HFF-Myc (cell line): Measurements from ENCODE around the gene SEPTIN2.
"Not testable (repeated sequence)": the region's sequence is repeated elsewhere in the genome, so short reads cannot be mapped to it uniquely, and the experiment has no call there.

Experiments used
- DNase-seq: peaks from one replicate; pipeline ENCODE4 v3.0.0-alpha.2; 2011; ENCODE audit warnings: low read depth; ENCODE audit errors: extremely low read depth
- H3K4me3 ChIP-seq: replicated peaks from 2 replicates; pipeline ENCODE4 v1.5.1; 2011; ENCODE audit warnings: low read depth, mild to moderate bottlenecking, control low read depth, low read length
- TF ChIP-seq, protein P1 (sequence below): IDR thresholded peaks from 2 replicates; pipeline ENCODE4 v1.5.1; 2012; ENCODE audit warnings: mild to moderate bottlenecking, low read depth, low read length, control low read depth; ENCODE audit errors: missing control alignments

Gene SEPTIN2

GRCh38 chr2:241379481-241380480 lies 64.1 kb downstream of the SEPTIN2 start:
- DNase-seq: peak; percentile 38
- TF ChIP-seq, protein P1, sequence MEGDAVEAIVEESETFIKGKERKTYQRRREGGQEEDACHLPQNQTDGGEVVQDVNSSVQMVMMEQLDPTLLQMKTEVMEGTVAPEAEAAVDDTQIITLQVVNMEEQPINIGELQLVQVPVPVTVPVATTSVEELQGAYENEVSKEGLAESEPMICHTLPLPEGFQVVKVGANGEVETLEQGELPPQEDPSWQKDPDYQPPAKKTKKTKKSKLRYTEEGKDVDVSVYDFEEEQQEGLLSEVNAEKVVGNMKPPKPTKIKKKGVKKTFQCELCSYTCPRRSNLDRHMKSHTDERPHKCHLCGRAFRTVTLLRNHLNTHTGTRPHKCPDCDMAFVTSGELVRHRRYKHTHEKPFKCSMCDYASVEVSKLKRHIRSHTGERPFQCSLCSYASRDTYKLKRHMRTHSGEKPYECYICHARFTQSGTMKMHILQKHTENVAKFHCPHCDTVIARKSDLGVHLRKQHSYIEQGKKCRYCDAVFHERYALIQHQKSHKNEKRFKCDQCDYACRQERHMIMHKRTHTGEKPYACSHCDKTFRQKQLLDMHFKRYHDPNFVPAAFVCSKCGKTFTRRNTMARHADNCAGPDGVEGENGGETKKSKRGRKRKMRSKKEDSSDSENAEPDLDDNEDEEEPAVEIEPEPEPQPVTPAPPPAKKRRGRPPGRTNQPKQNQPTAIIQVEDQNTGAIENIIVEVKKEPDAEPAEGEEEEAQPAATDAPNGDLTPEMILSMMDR: no peak
- H3K4me3 ChIP-seq: peak overlapping the region; percentile 14; the same call in 1 of the 2 replicates

DNA sequence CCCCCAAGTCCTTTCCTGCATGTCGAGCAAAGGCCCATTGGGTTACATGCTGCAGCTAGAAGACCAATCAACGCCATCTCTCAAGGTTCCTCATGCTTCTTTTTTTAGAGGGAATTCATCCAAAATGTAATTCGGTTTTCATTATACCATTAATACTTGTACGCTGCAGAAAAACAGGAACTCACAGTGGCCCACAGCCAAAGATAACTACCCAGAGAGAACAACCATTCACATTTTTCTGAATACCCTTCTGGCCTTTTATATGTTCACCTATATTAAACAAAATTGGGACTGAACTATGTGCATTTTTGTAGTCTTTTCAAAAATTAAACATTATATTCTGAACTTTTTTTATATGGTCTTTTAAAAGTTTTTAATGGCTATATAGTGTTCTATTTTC lies 66.1 kb downstream of the SEPTIN2 start:
- no peak overlapping the region for H3K4me3 ChIP-seq
- no peak for DNase-seq
- TF ChIP-seq, protein P1: no peak

DNA sequence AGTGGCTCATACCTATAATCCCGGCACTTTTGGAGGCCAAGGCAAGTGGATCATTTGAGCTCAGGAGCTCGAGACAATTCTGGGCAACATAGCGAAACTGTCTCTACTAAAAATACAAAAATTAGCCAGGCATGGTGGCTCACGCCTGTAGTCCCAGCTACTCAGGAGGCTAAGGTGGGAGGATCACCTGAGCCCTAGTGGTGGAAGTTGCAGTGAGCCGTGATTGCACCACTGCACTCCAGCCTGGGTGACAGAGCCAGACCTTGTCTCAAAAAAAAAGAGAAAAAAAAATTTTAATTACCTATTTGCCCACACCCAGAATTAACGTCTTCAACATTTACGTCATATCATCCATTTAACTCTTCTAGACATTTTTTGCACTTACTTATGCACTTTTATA lies 69.7 kb downstream of the SEPTIN2 start:
- H3K4me3 ChIP-seq, DNase-seq: not testable (repeated sequence)

GRCh38 chr2:241386519-241386918 lies 70.8 kb downstream of the SEPTIN2 start:
- no peak overlapping the region for H3K4me3 ChIP-seq
- TF ChIP-seq, protein P1: no peak
- no peak for DNase-seq

GRCh38 chr2:241389697-241390096 lies 74.0 kb downstream of the SEPTIN2 start:
- H3K4me3 ChIP-seq: no peak overlapping the region
- TF ChIP-seq, protein P1: no peak
- no peak for DNase-seq

GRCh38 chr2:241390301-241391206 lies 74.8 kb downstream of the SEPTIN2 start:
- no peak for DNase-seq
- no peak overlapping the region for H3K4me3 ChIP-seq
- TF ChIP-seq, protein P1: no peak
